ENCODE data around the gene FERD3L. TPM values are rescaled to one million over a fixed set of nuclear protein-coding genes. Genes with fewer than 3 reads are reported as not detected.

FERD3L gene
- total RNA-seq, 1 experiment from 2014 or later = not detected

GRCh38 chr7:19101472-19101871, 43.7 kb downstream of the FERD3L start:
- no peak for TF ChIP-seq CTCF (IDR thresholded peaks at IDR 0.05; ENCODE audit: unreplicated experiment)
- H3K27ac Mint-ChIP-seq (ENCODE audit: unreplicated experiment) = no peak overlapping the region
- H3K4me1 Mint-ChIP-seq (ENCODE audit: low read depth, unreplicated experiment) = peaks cover 14% of the 10 kb centered on the region
- no TSS peak for BruUV-seq (replicated peaks)
- peaks cover 6% of the 10 kb centered on the region for H3K36me3 Mint-ChIP-seq (ENCODE audit: insufficient read depth, unreplicated experiment)
- intact Hi-C loops (cut with micrococcal nuclease; ENCODE audit: unreplicated experiment) = no loop called here
- no peak for DNase-seq
- no peak overlapping the region for H3K4me3 Mint-ChIP-seq (ENCODE audit: low read depth, unreplicated experiment)
- CTCF ChIA-PET = interaction anchor here (1.0 kb wide), 1 partner anchor 18 kb away, joined by 3 read pairs; no protein-coding TSS in a partner anchor
- no peaks in the 10 kb centered on the region for H3K27me3 Mint-ChIP-seq (ENCODE audit: unreplicated experiment)
- no peaks in the 10 kb centered on the region for H3K9me3 Mint-ChIP-seq (ENCODE audit: low read depth, unreplicated experiment)

GRCh38 chr7:19099924-19100323, 45.3 kb downstream of the FERD3L start:
- H3K9me3 Mint-ChIP-seq (ENCODE audit: low read depth, unreplicated experiment) = no peaks in the 10 kb centered on the region
- intact Hi-C loops (cut with micrococcal nuclease; ENCODE audit: unreplicated experiment) = no loop called here
- CTCF ChIA-PET = interaction anchor here (0.6 to 1.7 kb wide), 4 partner anchors 9 to 1689 kb away, joined by 3 to 4 read pairs (median 3); no protein-coding TSS in a partner anchor
- no TSS peak for BruUV-seq (replicated peaks)
- H3K4me1 Mint-ChIP-seq (ENCODE audit: low read depth, unreplicated experiment) = peaks cover 14% of the 10 kb centered on the region
- TF ChIP-seq CTCF (IDR thresholded peaks at IDR 0.05; ENCODE audit: unreplicated experiment) = no peak
- H3K27me3 Mint-ChIP-seq (ENCODE audit: unreplicated experiment) = no peaks in the 10 kb centered on the region
- H3K36me3 Mint-ChIP-seq (ENCODE audit: insufficient read depth, unreplicated experiment) = peaks cover 6% of the 10 kb centered on the region
- H3K27ac Mint-ChIP-seq (ENCODE audit: unreplicated experiment) = peak overlapping the region; percentile 83
- H3K4me3 Mint-ChIP-seq (ENCODE audit: low read depth, unreplicated experiment) = no peak overlapping the region
- no peak for DNase-seq

DNA sequence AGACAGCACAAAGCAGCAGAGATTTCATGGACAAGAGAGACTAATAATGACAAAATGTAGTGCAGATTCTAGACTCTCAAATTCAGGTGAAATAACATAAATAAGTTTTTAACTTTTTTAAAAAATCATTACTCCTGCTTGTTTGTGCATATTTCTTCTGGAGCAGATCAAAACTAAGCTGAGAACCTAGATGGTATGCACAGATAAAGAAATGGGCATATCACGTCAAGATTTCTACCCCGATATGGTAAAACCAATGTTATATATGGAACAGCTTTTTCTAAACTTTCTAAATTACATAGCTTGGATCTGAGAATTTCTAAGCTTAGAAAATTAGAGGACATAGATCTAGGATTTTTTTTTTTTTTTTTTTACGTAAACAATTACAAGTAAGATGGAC, 46.0 kb downstream of the FERD3L start:
- intact Hi-C loops (cut with micrococcal nuclease; ENCODE audit: unreplicated experiment) = no loop called here
- Mint-ChIP-seq H3K27me3 (ENCODE audit: unreplicated experiment) (no peaks in the 10 kb centered on the region), H3K9me3 (ENCODE audit: low read depth, unreplicated experiment) (no peaks in the 10 kb centered on the region), H3K27ac (ENCODE audit: unreplicated experiment) (no peak overlapping the region), H3K4me1 (ENCODE audit: low read depth, unreplicated experiment) (peaks cover 14% of the 10 kb centered on the region), H3K36me3 (ENCODE audit: insufficient read depth, unreplicated experiment) (peaks cover 6% of the 10 kb centered on the region), H3K4me3 (ENCODE audit: low read depth, unreplicated experiment) (no peak overlapping the region)
- no peak for DNase-seq
- TF ChIP-seq CTCF (IDR thresholded peaks at IDR 0.05; ENCODE audit: unreplicated experiment) = no peak
- no TSS peak for BruUV-seq (replicated peaks)
- CTCF ChIA-PET = interaction anchor here (0.6 to 1.7 kb wide), 3 partner anchors 8 to 1689 kb away, joined by 3 to 4 read pairs (median 3); no protein-coding TSS in a partner anchor

- no peak for TF ChIP-seq CTCF (IDR thresholded peaks at IDR 0.05; ENCODE audit: unreplicated experiment)
- Mint-ChIP-seq H3K27ac (ENCODE audit: unreplicated experiment) (no peak overlapping the region), H3K4me3 (ENCODE audit: low read depth, unreplicated experiment) (no peak overlapping the region), H3K36me3 (ENCODE audit: insufficient read depth, unreplicated experiment) (peaks cover 6% of the 10 kb centered on the region), H3K4me1 (ENCODE audit: low read depth, unreplicated experiment) (peaks cover 14% of the 10 kb centered on the region), H3K27me3 (ENCODE audit: unreplicated experiment) (no peaks in the 10 kb centered on the region), H3K9me3 (ENCODE audit: low read depth, unreplicated experiment) (no peaks in the 10 kb centered on the region)
- intact Hi-C loops (cut with micrococcal nuclease; ENCODE audit: unreplicated experiment) = no loop called here
- CTCF ChIA-PET = no interaction called here
- DNase-seq = no peak
- BruUV-seq (replicated peaks) = no TSS peak
Measured at GRCh38 chr7:19098510-19098909, 46.7 kb downstream of the FERD3L start.

Data from Calu3 (cell line).